GM21786 (cell line): Measurements from ENCODE around the gene ZBTB40.

Source experiments
- ATAC-seq: cut with Tn5 transposase; IDR thresholded peaks from one replicate; pipeline ENCODE4 v1.9.1; 2021; ENCODE audit not compliant: unreplicated experiment

ZBTB40 gene

GRCh38 chr1:22503721-22504410 lies 52.2 kb downstream of the ZBTB40 start:
- ATAC-seq = no peak

GRCh38 chr1:22506130-22506692 lies 54.6 kb downstream of the ZBTB40 start:
- no peak for ATAC-seq

DNA sequence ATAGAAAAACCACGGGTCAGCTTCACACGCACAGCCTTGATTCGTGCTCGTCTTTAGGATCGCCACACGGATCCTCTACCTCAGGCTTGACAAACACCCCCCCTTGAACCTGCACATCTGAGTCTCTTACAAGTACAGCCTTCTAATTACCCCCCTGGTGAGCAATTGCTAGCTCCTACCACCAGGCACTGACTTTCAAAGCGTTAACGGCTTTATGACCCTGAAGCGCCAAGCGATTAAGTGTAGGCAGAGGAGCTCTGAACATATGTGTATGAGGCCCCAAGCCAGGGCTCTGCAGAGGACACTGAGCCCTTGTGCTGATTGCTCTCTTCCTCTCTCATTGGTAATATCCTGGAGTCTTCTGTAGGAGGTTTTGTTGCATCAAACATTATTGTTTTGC lies 55.9 kb downstream of the ZBTB40 start:
- ATAC-seq = no peak

GRCh38 chr1:22508329-22508728 lies 56.7 kb downstream of the ZBTB40 start:
- ATAC-seq = no peak

GRCh38 chr1:22508991-22509390 lies 57.3 kb downstream of the ZBTB40 start:
- no peak for ATAC-seq

DNA sequence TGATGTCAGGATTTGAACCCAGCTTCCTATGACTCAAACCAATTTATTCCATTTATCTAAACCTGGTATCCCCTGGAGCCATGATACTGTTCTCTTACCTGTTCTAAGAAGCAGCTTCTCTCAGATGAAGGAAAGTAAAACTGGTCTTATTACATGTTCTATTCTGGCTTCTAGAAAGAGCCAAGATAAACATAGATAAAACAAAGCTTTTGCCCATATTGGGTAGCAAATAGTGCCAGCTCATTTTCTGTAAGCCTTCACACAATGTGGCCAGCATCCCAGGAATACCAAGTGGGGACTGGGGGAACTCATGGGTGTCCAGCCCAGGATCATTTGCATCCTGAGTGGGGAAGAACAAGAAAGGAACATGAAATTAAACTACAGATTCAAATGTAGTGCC lies 58.2 kb downstream of the ZBTB40 start:
- no peak for ATAC-seq

- no peak for ATAC-seq
Measured at GRCh38 chr1:22512873-22513272, 61.2 kb downstream of the ZBTB40 start.

DNA sequence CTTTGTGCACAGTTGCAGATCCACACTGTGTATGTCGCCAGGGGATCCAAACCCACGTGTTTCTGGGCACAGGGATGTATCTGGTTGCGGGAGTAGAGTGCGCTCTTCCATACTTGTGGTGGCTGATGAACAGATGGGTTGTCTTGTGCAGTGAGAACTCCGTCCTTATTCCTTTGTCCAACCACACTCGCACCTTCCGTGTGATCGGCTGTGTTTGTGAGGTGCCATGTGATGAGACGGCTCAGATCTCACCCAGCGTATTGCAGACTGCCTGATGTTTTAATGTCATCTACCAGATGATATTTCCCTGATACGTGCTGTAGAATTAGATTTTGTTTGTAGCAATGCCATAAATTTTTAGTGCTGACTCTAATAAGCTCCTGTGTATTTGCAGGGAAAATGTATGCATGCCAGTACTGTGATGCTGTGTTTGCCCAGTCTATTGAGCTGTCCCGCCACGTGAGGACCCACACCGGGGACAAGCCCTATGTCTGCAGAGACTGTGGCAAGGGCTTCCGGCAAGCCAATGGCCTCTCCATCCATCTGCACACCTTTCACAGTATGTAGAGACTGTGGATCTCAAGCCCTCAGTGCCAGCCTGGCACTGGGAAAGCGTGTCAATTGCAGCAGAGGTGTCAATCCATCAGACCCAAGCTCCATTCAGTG lies 65.4 kb downstream of the ZBTB40 start:
- no peak for ATAC-seq

- ATAC-seq = no peak
Measured at GRCh38 chr1:22517956-22518355, 66.3 kb downstream of the ZBTB40 start.

DNA sequence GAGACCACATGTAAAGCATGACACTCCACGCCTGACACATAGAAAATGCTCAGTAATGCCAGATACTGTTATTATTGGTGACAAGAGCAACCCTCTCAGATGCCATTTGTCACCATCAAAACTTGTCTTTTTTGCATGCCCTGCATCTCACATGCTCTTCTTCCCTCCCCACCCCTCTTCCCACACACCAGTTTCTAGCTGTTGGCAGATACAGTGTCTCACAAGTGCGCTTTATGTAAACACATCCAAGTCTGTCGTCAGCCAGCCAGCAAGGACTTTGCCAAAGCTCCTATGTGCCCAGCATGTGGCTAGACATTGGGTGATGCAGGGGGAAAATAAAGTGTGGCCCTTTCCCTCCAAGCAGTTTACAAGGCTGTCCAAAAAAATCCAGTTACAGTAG lies 66.7 kb downstream of the ZBTB40 start:
- no peak for ATAC-seq

DNA sequence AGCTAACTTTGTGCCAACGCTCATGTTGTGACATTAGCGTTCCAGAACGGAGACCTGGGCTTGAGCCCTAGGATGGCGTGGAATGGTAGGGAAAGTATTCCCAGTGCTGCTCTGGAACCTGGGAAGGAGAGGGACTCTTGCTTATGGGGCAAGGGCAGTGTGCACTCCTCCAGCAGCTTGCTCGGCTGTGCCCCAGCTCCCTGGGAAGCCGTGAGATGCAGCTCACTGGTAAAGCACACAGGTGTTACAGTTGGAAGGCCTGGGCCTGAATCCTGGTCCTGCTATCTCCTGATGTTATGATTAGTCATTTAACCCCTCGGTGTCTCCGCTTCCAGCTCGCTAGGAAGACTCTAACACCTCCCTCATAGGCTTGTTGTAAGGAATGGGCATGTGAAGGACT lies 69.2 kb downstream of the ZBTB40 start:
- ATAC-seq = no peak

GRCh38 chr1:22521692-22522091 lies 70.0 kb downstream of the ZBTB40 start:
- no peak for ATAC-seq

DNA sequence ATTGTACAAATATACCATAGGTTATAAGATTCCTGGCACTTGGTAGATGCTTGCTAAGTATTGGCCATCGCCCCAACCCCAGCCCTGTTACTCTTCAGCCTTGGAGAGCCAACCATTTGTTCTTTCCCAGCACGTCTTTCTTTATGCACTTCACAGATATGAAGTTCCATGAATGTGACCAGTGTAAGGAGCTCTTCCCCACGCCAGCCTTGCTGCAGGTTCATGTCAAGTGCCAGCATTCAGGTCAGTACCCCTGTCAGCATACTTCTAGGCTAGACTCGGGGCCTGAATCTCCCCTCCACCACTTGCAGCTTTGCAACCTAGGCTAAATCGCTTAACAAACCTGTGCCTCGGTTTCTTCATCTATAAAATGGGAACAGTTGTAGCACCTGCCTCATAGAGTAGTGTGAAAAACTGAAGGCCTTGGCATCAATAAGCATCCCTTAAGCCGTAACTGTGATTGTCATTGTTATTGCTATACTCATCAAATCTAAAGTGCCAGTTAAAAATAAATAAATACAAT lies 70.6 kb downstream of the ZBTB40 start:
- ATAC-seq = no peak

- no peak for ATAC-seq
Measured at GRCh38 chr1:22524481-22524880, 72.8 kb downstream of the ZBTB40 start.

GRCh38 chr1:22525211-22525610 lies 73.6 kb downstream of the ZBTB40 start:
- no peak for ATAC-seq

- ATAC-seq = no peak
Measured at GRCh38 chr1:22525646-22526045, 74.0 kb downstream of the ZBTB40 start.

- ATAC-seq = no peak
Measured at GRCh38 chr1:22526098-22526497, 74.4 kb downstream of the ZBTB40 start.

DNA sequence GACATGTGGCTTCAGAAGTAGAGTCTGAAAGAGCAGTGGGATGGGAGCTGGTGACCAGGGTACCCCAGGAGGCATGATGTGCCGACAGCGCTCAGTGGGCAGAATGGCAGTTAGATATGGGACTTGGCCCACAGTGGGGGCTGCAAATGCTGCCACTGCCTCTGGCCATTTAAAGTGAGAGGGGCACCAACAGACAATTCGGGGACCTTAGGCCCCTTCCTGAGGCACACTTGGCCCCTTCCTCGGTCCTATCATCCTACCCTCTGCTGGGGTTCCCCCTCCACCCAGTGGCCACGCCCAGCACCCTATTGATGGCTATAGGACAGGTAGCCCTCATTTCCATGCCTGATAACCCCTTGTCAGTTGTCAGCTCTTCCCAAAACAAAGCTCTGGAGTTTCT lies 75.0 kb downstream of the ZBTB40 start:
- no peak for ATAC-seq

DNA sequence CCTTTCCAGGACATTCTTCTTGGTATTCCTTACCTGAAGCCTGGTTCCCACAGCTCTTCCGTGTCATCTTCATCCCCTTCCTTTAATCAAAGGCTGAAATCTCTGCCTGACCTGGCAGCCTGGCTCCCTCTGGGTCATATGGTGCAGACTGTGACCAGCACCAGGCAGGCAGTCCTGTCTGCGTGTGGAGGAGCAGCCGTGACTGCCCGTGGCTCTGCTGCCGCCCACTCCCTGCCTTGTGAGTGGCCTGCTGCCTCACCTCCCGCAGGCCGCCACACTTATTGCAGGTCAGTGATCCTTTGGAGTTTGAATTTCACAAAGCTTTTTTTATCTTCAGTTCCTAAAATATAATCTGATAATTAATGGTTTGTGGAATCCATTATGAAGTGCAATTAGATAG lies 75.5 kb downstream of the ZBTB40 start:
- ATAC-seq = no peak

DNA sequence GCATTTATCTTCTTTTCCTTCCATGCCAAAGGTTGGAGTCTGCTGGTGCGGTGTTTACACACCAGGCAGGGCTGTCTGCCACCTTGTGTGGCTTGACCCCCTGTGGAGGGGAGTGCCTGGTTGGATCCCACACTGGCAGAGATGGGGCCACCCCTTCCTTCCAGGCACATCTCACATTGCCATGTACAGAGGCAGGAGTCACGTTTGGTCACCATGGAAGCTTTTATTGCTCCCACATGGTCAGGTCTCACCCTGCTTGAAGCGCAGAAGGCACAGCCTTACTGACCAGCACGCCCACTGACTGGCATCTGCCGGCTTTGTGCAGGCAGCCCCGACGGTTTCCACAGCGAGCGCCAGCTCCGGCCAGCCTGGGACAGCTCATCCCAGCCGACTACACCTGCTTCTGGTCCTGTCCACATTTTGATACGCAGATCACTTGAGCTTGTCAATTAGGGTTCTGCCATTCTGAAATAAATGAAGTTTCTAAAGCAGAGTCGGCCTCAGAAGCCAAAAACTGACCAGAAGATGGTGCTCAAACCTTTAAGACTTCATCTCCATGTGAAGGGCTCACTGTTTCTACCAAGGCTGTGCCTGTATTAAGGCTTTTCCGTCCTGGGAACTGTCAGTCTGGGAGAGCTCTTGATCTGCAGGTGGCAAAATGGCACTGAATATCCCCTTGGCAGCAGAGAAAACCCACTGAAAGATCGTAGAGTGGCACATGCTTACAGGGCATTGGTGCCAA lies 76.1 kb downstream of the ZBTB40 start:
- no peak for ATAC-seq

- ATAC-seq = no peak
Measured at GRCh38 chr1:22528451-22528850, 76.8 kb downstream of the ZBTB40 start.
